Cardiac muscle cell (in vitro differentiated cells and primary cell): ENCODE measurements around the gene UBP1. TPM values are rescaled to one million over a fixed set of nuclear protein-coding genes. Genes with fewer than 3 reads are reported as not detected.
"Not testable (repeated sequence)": the region's sequence is repeated elsewhere in the genome, so short reads cannot be mapped to it uniquely, and the experiment has no call there.

Experiments used
- DNase-seq, 2 donors: peaks; one replicate each; pipeline versions ENCODE4 v3.0.0 to v3.0.0-alpha.2; 2010 to 2017; ENCODE audit warnings: low read depth in 1 of 2, low spot score in 1 of 2
- H3K27ac ChIP-seq: fragments of 200-600 bp; sonication (generic); 2 replicates; pipeline ENCODE4 v1.5.1; 2016
- H3K27me3 ChIP-seq: fragments of 200-600 bp; sonication (generic); 2 replicates; pipeline ENCODE4 v1.6.0; 2016; ENCODE audit warnings: control low read depth
- H3K36me3 ChIP-seq: fragments of 200-600 bp; sonication (generic); 2 replicates; pipeline ENCODE4 v1.5.1; 2016; ENCODE audit warnings: control low read depth
- H3K4me1 ChIP-seq: fragments of 200-600 bp; sonication (generic); 2 replicates; pipeline ENCODE4 v1.8.1; 2017; ENCODE audit warnings: low read depth, mild to moderate bottlenecking, mixed run types
- H3K4me3 ChIP-seq: fragments of 200-600 bp; sonication (generic); 2 replicates; pipeline ENCODE4 v1.5.1; 2016; ENCODE audit warnings: mild to moderate bottlenecking
- H3K9me3 ChIP-seq: fragments of 200-600 bp; sonication (generic); 2 replicates; pipeline ENCODE4 v1.5.1; 2017; ENCODE audit warnings: low read depth, mild to moderate bottlenecking, control low read depth
- polyA plus RNA-seq: library from polyadenylated mRNA; unstranded; fragments of >200 nt; fragmentation: Nextera tagmentation; extraction: Ambion mirVana; gene quantifications from 2 replicates; pipeline ENCODE4 v1.2.1, GENCODE V29; 2016
- total RNA-seq: library from RNA; depleted of rRNA; stranded (reverse); fragments of >200 nt; gene quantifications from 2 replicates; pipeline ENCODE4 v1.2.3, GENCODE V29; 2016
- TF ChIP-seq, protein P1 (sequence below): IDR thresholded peaks from 2 replicates; pipeline ENCODE4 v1.5.1; 2012; ENCODE audit warnings: low read depth, mild to moderate bottlenecking, low read length

Gene UBP1
- total and polyA plus RNA-seq, 2 experiments from 2014 or later = 39.0 to 51.5 TPM

DNA sequence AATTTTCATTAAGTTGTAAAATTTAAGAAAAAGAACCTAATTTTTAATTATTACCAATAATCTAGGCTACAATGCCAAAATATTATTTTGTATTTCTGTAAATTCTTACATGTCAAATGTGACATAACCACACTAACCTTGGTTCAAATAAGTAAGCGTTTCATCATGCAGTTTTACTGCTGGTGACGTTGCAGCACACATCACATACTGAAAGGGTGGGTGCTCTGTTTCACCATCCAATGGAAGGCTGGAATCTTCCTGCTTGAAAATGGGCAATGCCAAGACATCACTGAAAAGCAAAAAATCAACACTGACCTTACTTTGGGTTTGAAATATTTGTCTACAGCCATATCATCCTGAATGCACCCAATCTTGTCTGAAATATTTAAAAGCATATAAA is 14.8 kb downstream of the UBP1 start:
- DNase-seq = peak in 1 of 2 donors; percentile 44
- Histone ChIP-seq H3K27me3 (no peaks in the 10 kb centered on the region), H3K9me3 (no peaks in the 10 kb centered on the region), H3K27ac (no peak overlapping the region), H3K4me3 (no peak overlapping the region), H3K36me3 (peaks cover 19% of the 10 kb centered on the region), H3K4me1 (peaks cover 14% of the 10 kb centered on the region)
- TF ChIP-seq, protein P1, sequence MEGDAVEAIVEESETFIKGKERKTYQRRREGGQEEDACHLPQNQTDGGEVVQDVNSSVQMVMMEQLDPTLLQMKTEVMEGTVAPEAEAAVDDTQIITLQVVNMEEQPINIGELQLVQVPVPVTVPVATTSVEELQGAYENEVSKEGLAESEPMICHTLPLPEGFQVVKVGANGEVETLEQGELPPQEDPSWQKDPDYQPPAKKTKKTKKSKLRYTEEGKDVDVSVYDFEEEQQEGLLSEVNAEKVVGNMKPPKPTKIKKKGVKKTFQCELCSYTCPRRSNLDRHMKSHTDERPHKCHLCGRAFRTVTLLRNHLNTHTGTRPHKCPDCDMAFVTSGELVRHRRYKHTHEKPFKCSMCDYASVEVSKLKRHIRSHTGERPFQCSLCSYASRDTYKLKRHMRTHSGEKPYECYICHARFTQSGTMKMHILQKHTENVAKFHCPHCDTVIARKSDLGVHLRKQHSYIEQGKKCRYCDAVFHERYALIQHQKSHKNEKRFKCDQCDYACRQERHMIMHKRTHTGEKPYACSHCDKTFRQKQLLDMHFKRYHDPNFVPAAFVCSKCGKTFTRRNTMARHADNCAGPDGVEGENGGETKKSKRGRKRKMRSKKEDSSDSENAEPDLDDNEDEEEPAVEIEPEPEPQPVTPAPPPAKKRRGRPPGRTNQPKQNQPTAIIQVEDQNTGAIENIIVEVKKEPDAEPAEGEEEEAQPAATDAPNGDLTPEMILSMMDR = no peak

DNA sequence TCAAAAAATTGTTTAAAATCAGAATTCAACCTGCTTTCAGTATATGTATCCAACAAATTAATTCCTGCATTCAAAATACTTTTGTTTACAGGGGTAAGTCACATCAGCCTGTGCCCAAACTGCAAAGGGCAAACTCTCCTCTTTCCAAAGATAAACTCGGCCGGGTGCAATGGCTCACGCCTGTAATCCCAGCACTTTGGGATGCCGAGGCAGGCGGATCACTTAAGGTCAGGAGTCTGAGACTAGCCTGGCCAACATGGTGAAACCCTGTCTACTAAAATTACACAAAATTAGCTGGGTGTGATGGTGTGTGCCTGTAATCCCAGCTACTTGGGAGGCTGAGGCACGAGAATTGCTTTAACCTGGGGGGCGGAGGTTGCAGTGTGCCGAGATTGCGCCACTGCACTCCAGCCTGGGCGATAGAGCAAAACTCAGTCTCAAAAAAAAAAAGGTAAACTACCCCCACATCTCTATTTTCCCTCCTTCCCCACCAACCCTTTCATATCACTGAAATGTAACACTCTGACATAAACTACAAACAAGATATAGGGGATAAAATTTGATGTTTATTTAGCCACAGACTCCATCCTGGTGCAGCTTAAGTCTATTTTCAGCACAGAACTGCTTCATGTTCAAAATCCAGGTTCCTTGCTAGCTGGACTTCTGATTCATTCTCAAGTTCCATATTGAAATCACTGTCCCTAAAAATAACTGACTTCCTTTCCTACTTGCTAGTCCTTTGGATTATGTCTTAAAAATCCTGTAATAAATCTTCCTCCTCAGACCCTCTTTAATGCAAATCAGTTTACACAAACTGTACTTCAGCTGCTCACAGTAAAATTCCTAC is 15.4 kb downstream of the UBP1 start:
- H3K27ac ChIP-seq = no peak overlapping the region
- DNase-seq = no peak
- TF ChIP-seq, protein P1 = no peak
- no peaks in the 10 kb centered on the region for H3K27me3 ChIP-seq
- H3K36me3 ChIP-seq = peaks cover 21% of the 10 kb centered on the region
- no peaks in the 10 kb centered on the region for H3K9me3 ChIP-seq
- no peak overlapping the region for H3K4me3 ChIP-seq
- peaks cover 13% of the 10 kb centered on the region for H3K4me1 ChIP-seq

DNA sequence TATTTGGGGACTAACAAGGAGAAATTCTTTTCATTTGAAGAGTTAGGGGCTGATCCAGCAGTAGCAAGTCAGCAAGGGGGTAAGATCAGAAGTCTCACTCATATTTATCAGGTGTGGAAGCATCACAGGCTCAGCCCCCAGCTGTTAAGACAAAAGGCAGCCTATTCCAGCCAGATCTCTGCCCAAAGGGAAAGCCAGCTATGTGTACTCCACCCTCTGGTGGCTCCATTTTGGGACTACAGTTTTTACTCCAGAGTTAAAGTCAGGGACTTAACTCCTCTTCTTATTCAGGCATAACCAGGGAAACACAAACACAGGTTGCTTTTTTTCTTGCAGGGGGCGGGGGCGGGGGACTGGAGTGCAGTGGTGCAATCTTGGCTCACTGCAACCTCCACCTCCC is 19.2 kb downstream of the UBP1 start:
- TF ChIP-seq, protein P1 = no peak
- Histone ChIP-seq H3K36me3 (peaks cover 42% of the 10 kb centered on the region), H3K4me3 (no peak overlapping the region), H3K4me1 (no peaks in the 10 kb centered on the region), H3K27ac (no peak overlapping the region), H3K9me3 (no peaks in the 10 kb centered on the region), H3K27me3 (no peaks in the 10 kb centered on the region)
- no peak for DNase-seq

DNA sequence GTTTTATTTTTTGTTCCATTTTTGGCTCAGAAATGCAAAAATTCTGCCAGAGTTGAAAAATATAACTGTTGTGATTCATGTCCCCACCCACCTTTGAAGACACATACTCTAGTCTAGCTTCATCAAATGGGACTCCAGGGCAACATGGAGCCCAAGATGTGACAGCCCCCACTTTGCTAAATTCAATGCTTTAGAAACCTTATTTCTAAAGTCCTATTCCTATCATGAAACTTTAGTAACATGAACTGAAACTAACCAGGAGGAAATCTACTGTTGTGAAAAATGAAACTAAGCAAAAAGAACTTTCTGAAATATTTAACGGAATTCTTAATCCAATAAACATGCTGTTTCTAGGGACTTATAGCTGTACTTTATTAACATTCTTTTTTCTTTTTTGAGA is 20.3 kb downstream of the UBP1 start:
- TF ChIP-seq, protein P1 = no peak
- DNase-seq = no peak
- Histone ChIP-seq H3K27me3 (no peaks in the 10 kb centered on the region), H3K27ac (no peak overlapping the region), H3K36me3 (peaks cover 46% of the 10 kb centered on the region), H3K4me1 (no peaks in the 10 kb centered on the region), H3K9me3 (no peaks in the 10 kb centered on the region), H3K4me3 (no peak overlapping the region)

DNA sequence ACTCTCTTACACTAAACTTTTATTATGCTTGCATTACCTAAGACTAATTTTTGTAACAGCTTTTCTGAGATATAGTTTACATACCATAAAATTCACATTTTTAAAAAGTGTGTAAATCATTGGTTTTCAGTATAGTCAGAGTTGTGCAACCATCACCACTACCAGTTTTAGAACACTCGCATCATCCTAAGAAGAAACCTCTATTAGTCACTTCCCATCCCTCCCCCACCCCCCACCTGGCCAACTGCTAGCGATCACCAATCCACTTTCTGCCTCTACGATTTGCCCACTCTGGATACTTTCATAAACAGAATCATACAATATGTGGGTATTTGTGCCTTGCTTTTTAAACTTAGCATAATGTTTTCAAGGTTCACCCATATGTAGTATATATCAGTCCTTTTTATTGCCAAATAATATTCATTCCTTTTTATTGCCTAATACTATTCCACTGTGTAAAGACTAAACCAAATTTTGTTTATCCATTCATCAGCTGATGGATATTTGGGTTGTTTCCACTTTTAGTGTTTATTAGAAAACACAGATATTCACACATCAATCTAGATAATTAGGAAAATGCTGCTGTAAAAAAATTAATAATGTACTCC is 23.0 kb downstream of the UBP1 start:
- TF ChIP-seq, protein P1 = no peak
- Histone ChIP-seq H3K4me3 (no peak overlapping the region), H3K27ac (no peak overlapping the region), H3K27me3 (no peaks in the 10 kb centered on the region), H3K4me1 (no peaks in the 10 kb centered on the region), H3K9me3 (no peaks in the 10 kb centered on the region), H3K36me3 (peaks cover 34% of the 10 kb centered on the region)
- peak in 1 of 2 donors; percentile 47 for DNase-seq

DNA sequence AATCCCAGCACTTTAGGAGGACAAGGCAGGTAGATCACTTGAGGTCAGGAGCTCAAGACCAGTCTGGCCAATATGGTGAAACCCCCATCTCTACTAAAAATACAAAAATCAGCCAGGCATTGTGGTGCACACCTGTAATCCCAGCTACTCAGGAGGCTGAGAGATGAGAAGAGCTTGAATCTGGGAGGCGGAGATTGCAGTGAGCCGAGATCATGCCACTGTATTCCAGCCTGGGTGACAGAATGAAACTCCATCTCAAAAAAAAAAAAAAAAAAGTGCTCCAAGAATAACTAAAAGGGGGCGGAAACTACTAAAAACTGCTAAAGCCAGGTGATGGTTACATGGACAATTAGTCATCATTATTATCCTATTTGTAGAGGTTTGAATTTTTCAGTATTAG is 29.4 kb downstream of the UBP1 start:
- H3K27ac ChIP-seq, DNase-seq, H3K4me3 ChIP-seq, H3K9me3 ChIP-seq, H3K27me3 ChIP-seq, H3K4me1 ChIP-seq: not testable (repeated sequence)
- H3K36me3 ChIP-seq = peaks cover 58% of the 10 kb centered on the region
